GM12878 (cell line): ENCODE data around the gene RIPPLY2. TPM values are rescaled to one million over a fixed set of nuclear protein-coding genes. Genes with fewer than 3 reads are reported as not detected.
A peak's percentile ranks its signal among the peaks of the same experiment; 100 is the strongest.

Source experiments
- ATAC-seq: fragments of 200-7000 bp; cut with Tn5 transposase; 3 replicates; pipeline ENCODE4 v1.9.1; 2020; ENCODE audit warnings: mild to moderate bottlenecking, moderate library complexity
- BruUV-seq: library from RNA; stranded (reverse); fragments of 400-500 nt; replicated peaks from 2 replicates; lab custom pipeline; 2021; lab: Mats Ljungman, UMichigan
- CTCF ChIA-PET: fragments of 300-600 bp; sonication (Branson Sonifier 250); formaldehyde crosslinking; extraction: SDS; loops from one replicate; lab custom pipeline; 2021; ENCODE audit warnings: inconsistent platforms; lab: Yijun Ruan, JAX
- POLR2A ChIA-PET: fragments of 350-600 bp; formaldehyde crosslinking; extraction: SDS; loops from one replicate; lab custom pipeline; 2021; ENCODE audit warnings: inconsistent platforms; lab: Charles Lee
- RAD21 ChIA-PET: fragments of 300-600 bp; sonication (Branson Sonifier 250); formaldehyde crosslinking; loops from one replicate; lab custom pipeline; 2023; ENCODE audit warnings: antibody characterized with exemption; ENCODE audit not compliant: unreplicated experiment; lab: Charles Lee
- SMC1A ChIA-PET: fragments of 300-600 bp; sonication (Branson Sonifier 250); formaldehyde crosslinking; loops from one replicate; lab custom pipeline; 2023; ENCODE audit not compliant: unreplicated experiment, uncharacterized antibody; lab: Charles Lee
- DNase-seq: peaks from one replicate; pipeline ENCODE4 v3.0.0-alpha.2; 2011; ENCODE audit warnings: low read depth, low spot score
- FAIRE-seq: peaks from 3 replicates; lab custom pipeline; 2011; peaks lifted over from hg19 to GRCh38; lab: Jason Lieb, UNC
- H2AFZ ChIP-seq: 2 replicates; pipeline ENCODE4 v1.6.0; 2011; ENCODE audit warnings: low read depth, low read length, control low read depth; ENCODE audit not compliant: control insufficient read depth
- H3K27ac ChIP-seq: 2 replicates; pipeline ENCODE4 v1.5.1; 2011; ENCODE audit warnings: control low read depth; ENCODE audit not compliant: control insufficient read depth, insufficient read depth
- H3K27me3 ChIP-seq, 2 experiments: replicated peaks in 1 of 2; 2 replicates each; pipeline versions ENCODE4 v1.6.0 to v1.6.1; 2011; ENCODE audit warnings: low read length in 1 of 2; ENCODE audit not compliant: control insufficient read depth in 2 of 2, insufficient read depth in 2 of 2
- H3K36me3 ChIP-seq, 2 experiments: 2 replicates each; pipeline ENCODE4 v1.5.1; 2011; ENCODE audit warnings: low read length in 1 of 2; ENCODE audit not compliant: control insufficient read depth in 2 of 2, insufficient read depth in 2 of 2
- H3K4me1 ChIP-seq: 2 replicates; pipeline ENCODE4 v1.6.1; 2011; ENCODE audit warnings: mild to moderate bottlenecking, low read length, moderate library complexity, mixed read lengths; ENCODE audit not compliant: control insufficient read depth, insufficient read depth
- H3K4me2 ChIP-seq: 2 replicates; pipeline ENCODE4 v1.6.0; 2011; ENCODE audit warnings: control low read depth; ENCODE audit not compliant: control insufficient read depth, insufficient read depth
- H3K4me3 ChIP-seq: fragments of 200-600 bp; sonication (generic); 2 replicates; pipeline ENCODE4 v1.5.1; 2016
- H3K79me2 ChIP-seq: 2 replicates; pipeline ENCODE4 v1.6.0; 2011; ENCODE audit warnings: low read length; ENCODE audit not compliant: control insufficient read depth, insufficient read depth
- H3K9ac ChIP-seq: 2 replicates; pipeline ENCODE4 v1.8.0; 2011; ENCODE audit warnings: low read length, control low read depth, mixed read lengths; ENCODE audit not compliant: control insufficient read depth, insufficient read depth
- H3K9me3 ChIP-seq: replicated peaks from 3 replicates; pipeline ENCODE4 v1.5.1; 2011; ENCODE audit warnings: mild to moderate bottlenecking, low read length; ENCODE audit not compliant: control insufficient read depth, insufficient read depth
- H4K20me1 ChIP-seq: 2 replicates; pipeline ENCODE4 v1.6.0; 2011; ENCODE audit not compliant: control insufficient read depth, insufficient read depth
- CBX5 ChIP-seq: sonication (generic); IDR thresholded peaks from 2 replicates; pipeline ENCODE4 v1.6.1; 2016; ENCODE audit warnings: low read depth, moderate library complexity, mild to moderate bottlenecking, inconsistent platforms
- FOXK2 ChIP-seq: fragments of 450-650 bp; IDR thresholded peaks from 2 replicates; pipeline ENCODE4 v1.6.1; 2017; ENCODE audit warnings: mild to moderate bottlenecking, moderate library complexity
- MTA2 ChIP-seq: fragments of 450-650 bp; IDR thresholded peaks from 2 replicates; pipeline ENCODE4 v1.6.1; 2016; ENCODE audit warnings: low read depth, mild to moderate bottlenecking, moderate library complexity
- PKNOX1 ChIP-seq: fragments of 450-650 bp; IDR thresholded peaks from 2 replicates; pipeline ENCODE4 v1.6.1; 2016; ENCODE audit warnings: mild to moderate bottlenecking
- SREBF2 ChIP-seq: IDR thresholded peaks from 2 replicates; pipeline ENCODE4 v1.6.1; 2012; ENCODE audit warnings: mild to moderate bottlenecking, low read length
- STAT1 ChIP-seq: fragments of 450-650 bp; conservative IDR thresholded peaks from 2 replicates; pipeline ENCODE4 v1.6.1; 2014; ENCODE audit warnings: antibody characterized with exemption, mild to moderate bottlenecking
- WGBS: methylation state at CpG from one replicate; pipeline ENCODE4 v1.1.6; 2016; ENCODE audit warnings: low lambda C conversion rate; ENCODE audit not compliant: insufficient replicate concordance, insufficient coverage; ENCODE audit errors: missing lambda C conversion rate; 5-methylcytosine and 5-hydroxymethylcytosine counted together
- in situ Hi-C: fragments of 300-500 bp; cut with MboI; formaldehyde crosslinking; loops from 9 replicates; pipeline ENCODE4 v1.14.3; 2018; ENCODE audit warnings: mixed read lengths
- intact Hi-C: fragments of 100-400 bp; cut with micrococcal nuclease; formaldehyde crosslinking; loops from one replicate; pipeline ENCODE4 v1.14.2; 2022; ENCODE audit not compliant: unreplicated experiment
- polyA plus RNA-seq, 11 experiments: library from polyadenylated mRNA; depleted of rRNA in 4 of 11; unstranded in 6 of 11; stranded (reverse) in 5 of 11; fragments of >200 nt; fragmentation: Nextera tagmentation in 4 of 11; fragmentation: Illumina TruSeq in 1 of 11; extraction: Ambion mirVana in 4 of 11; extraction: Trizol in 1 of 11; gene quantifications; 1 replicate in 1 of 11; 2 replicates in 10 of 11; pipeline versions ENCODE4 v1.2.1 to v1.2.3, GENCODE V29; 2011 to 2016; ENCODE audit warnings: inconsistent platforms in 2 of 11, missing spikeins in 2 of 11, low read depth in 1 of 11
- total RNA-seq, 4 experiments: library from RNA; depleted of rRNA in 3 of 4; stranded (reverse); fragments of >200 nt in 3 of 4; fragmentation: Illumina TruSeq in 1 of 4; extraction: Trizol in 1 of 4; gene quantifications; 2 replicates each; pipeline versions ENCODE4 v1.2.1 to v1.2.3, GENCODE V29; 2013 to 2021
- TF ChIP-seq, protein P1 (sequence below): fragments of 150-350 bp; IDR thresholded peaks from 2 replicates; pipeline ENCODE4 v1.6.1; 2014; ENCODE audit warnings: mild to moderate bottlenecking, low read depth, low read length

The RIPPLY2 gene
- total and polyA plus RNA-seq, 10 of the 15 experiments (the other 5 are each of a cell fraction or from before 2014, with no cell fraction given), result 0.09 to 0.51 (median 0.17) TPM; not detected in 7

GRCh38 chr6:83852528-83853177 lies 507 bp upstream of the RIPPLY2 start (continued):
- TF ChIP-seq, protein P1, sequence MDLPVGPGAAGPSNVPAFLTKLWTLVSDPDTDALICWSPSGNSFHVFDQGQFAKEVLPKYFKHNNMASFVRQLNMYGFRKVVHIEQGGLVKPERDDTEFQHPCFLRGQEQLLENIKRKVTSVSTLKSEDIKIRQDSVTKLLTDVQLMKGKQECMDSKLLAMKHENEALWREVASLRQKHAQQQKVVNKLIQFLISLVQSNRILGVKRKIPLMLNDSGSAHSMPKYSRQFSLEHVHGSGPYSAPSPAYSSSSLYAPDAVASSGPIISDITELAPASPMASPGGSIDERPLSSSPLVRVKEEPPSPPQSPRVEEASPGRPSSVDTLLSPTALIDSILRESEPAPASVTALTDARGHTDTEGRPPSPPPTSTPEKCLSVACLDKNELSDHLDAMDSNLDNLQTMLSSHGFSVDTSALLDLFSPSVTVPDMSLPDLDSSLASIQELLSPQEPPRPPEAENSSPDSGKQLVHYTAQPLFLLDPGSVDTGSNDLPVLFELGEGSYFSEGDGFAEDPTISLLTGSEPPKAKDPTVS, result no peak
- TF ChIP-seq SREBF2, result no peak
- TF ChIP-seq, all 136 proteins: peak for 0

DNA sequence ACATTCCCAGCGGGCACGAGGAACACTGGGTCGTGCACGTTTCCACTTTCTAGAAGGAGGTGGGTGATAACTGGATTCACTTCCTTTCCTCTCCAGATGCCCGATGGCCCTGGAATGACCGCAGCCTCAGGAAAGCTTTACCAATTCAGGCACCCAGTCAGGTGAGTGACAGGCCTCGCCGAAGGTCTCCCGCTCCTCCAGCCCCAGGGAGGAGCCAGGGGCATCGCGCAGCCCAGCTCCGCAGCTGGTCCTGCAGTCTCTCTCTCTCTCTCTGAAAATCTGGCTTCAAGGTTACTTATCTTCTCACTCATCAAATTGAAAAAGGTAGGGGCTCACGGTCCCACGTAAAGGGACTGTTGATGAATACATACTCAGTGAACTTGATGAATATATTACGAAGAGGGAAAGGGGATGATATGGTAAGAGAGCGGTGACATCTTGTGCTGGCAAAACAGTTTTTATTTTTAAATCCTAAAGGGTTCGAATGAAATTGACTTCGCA lies 891 bp downstream of the RIPPLY2 start:
- no peak overlapping the region for H3K27ac ChIP-seq
- H3K36me3 ChIP-seq, result no peaks in the 10 kb centered on the region
- 44% methylated on average over 17 of the region's 18 CpGs for WGBS
- no peaks in the 10 kb centered on the region for H4K20me1 ChIP-seq
- in situ Hi-C loops (no loop called here), intact Hi-C loops (no loop called here)
- TF ChIP-seq STAT1 (no peak), MTA2 (no peak), CBX5 (no peak), PKNOX1 (0 out of 2 replicates have a peak, but pooled peaks have one; percentile 16), FOXK2 (no peak)
- H3K9me3 ChIP-seq, result no peaks in the 10 kb centered on the region
- ATAC-seq, result no peak; the same call in 2 of the 3 replicates
- no peak overlapping the region for H3K9ac ChIP-seq
- no peak overlapping the region for H3K4me3 ChIP-seq
- H3K4me1 ChIP-seq, result no peaks in the 10 kb centered on the region; the same call in 1 of the 2 replicates
- no peak for FAIRE-seq
- BruUV-seq, result no TSS peak
- H3K79me2 ChIP-seq, result no peaks in the 10 kb centered on the region
- H3K4me2 ChIP-seq, result peak overlapping the region; percentile 72; the same call in 1 of the 2 replicates
- DNase-seq, result no peak
- H2AFZ ChIP-seq, result no peak overlapping the region
- POLR2A ChIA-PET, result no interaction called here
- SMC1A ChIA-PET, result no interaction called here
- RAD21 ChIA-PET, result interaction anchor here (1.7 kb wide), 1 partner anchor 239 kb away, joined by 4 read pairs; no protein-coding TSS in a partner anchor
- CTCF ChIA-PET, result no interaction called here
- H3K27me3 ChIP-seq, result peaks cover 7 to 15% of the 10 kb centered on the region in 2 experiments; a peak in 2 of 4 replicates
